Stimulated activated CD8-positive, alpha-beta memory T cell treated with anti-CD3 and anti-CD28 coated beads, Interleukin-12 subunit alpha, Interleukin-12 subunit beta, amount 100 ng/mL, for 1 hour (primary cell): ENCODE data around the gene SNX9.
"Not testable (repeated sequence)": the region's sequence is repeated elsewhere in the genome, so short reads cannot be mapped to it uniquely, and the experiment has no call there.

Experiments
- DNase-seq: peaks from one replicate; pipeline ENCODE4 v3.0.0-alpha.2; 2020; ENCODE audit warnings: low read depth

Gene SNX9

DNA sequence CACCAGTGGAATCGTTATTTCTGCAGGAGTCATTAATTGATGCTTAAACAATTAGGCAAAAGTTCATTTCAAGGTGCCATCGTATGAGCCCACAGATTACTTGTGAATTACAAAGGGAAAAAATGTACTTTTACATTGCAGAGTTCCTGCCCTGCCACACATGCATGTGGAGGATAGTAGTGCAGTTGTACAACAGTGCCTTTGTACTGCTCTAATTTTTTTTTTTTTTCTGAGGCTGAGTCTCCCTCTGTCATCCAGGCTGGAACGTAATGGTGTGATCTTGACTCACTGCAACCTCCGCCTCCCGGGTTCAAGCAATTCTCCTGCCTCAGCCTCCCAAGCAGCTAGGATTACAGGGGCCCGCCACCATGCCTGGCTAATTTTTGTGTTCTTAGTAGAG lies 132.6 kb downstream of the SNX9 start:
- no peak for DNase-seq

DNA sequence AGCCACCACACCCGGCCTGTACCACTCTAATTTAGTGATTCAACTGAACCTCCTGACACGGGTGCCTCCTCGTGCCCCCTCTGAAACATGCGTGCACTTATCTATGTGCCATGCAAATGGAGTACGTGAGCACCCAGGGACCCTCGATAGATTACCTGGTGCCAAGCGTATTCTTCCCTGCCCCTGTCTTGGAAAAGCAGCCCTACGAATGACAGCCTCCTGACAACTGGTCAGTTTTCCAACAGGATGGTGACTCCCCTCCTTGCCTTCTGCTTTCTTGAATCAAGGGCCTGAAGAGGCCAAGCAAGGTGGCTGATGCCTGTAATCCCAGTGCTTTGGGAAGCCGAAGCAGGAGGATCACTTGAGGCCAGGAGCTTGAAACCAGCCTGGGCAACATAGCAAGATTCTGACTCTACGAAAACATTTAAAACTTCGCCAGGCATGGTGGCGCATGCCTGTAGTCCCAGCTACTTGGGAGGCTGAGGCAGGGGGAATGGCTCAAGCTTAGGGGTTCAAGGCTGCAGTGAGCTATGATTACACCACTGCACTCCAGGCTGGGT lies 133.2 kb downstream of the SNX9 start:
- no peak for DNase-seq

DNA sequence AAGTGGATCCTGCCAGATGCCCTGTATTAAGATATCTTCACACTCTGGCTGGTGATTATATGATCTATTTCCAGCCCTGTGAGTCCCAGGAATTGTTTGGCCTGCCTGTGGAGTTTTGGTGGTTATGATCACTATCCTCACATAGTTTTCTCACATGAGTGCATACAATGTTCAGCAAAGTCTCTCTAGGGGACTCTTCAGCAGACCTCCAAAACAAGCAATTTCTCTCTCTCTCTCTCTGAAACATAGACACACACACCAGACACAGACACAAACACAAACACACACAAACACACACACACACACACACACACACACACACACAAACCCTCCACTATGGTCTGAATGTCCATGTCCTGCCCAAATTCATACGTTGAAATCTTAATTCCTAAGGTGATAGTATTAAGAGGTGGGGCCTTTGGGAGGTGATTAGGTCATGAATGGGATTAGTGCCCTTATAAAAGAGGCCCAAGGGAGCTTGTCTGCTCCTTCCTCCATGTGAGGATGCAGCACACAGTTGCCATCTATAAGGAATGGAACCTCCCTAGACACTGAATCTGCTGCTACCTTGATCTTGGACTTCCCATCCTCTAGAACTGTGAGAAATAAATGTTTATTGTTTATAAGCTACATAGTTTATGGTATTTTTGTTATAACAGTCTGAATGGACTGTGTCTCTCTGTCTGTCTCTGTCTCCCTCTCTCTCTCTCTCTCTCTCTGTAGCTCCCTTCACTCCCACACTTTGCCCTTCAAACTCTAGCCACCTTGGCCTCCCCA lies 136.6 kb downstream of the SNX9 start:
- DNase-seq = no peak

DNA sequence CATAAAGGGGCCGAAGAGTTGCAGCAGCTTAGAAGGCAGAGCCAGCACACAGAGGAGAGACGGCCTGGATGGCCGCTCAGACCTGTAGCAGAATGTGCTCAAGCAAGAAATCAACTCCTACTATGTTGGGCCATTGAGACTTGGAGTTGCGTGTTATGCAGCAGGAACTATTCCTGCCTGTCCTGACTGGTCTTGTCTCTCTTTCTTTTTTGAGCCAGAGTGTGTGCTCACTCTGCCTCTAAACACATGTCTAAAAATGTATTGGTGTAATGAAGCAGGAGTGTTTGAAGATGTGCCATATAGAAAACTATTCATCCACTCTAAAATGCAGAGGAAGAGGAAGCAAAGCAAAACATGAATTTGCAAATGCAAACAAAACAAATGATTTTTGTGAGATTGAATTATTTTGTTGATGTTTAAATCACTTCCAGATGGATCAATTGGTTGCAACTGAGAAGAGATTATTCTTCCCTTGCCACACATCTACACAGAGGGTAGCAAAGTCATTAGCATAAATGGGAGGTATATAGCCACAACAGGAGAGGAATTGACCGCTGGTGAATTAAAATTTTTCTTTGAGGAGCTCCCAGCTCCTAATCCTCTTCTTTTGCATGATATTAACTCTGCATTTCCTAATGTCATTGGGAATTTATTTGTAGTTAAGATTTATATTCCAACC lies 138.2 kb downstream of the SNX9 start:
- no peak for DNase-seq

DNA sequence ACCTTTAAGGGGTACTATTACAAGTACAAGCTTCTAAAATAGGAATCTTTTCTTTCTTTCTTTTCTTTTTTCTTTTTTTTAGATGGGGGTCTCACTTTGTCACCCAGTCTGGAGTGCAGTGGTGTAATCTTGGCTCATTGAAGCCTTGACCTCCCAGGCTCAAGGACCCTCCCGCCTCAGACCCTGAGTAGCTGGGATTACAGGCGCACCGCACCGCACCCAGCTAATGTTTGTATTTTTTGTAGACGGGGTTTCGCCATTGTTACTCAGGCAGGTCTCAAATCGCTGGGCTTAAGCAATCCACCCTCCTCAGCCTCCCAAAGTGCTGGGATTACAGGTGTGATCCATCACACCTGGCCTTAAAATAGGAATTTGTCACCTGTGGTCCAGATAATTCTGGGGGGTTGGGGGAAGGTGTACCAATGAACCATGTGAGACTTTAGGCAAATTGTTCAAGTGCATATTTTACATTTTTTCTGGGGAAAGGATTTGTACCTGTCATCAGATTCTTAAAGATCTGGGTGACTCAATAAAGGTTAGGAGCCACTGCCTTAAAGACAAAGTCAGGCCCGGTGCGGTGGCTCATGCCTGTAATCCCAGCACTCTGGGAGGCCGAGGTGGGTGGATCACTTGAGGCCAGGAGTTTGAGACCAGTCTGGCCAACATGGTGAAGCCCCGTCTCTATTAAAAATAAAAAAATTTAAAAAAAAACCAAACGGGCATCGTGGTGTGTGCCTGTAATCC lies 139.0 kb downstream of the SNX9 start:
- DNase-seq = no peak

DNA sequence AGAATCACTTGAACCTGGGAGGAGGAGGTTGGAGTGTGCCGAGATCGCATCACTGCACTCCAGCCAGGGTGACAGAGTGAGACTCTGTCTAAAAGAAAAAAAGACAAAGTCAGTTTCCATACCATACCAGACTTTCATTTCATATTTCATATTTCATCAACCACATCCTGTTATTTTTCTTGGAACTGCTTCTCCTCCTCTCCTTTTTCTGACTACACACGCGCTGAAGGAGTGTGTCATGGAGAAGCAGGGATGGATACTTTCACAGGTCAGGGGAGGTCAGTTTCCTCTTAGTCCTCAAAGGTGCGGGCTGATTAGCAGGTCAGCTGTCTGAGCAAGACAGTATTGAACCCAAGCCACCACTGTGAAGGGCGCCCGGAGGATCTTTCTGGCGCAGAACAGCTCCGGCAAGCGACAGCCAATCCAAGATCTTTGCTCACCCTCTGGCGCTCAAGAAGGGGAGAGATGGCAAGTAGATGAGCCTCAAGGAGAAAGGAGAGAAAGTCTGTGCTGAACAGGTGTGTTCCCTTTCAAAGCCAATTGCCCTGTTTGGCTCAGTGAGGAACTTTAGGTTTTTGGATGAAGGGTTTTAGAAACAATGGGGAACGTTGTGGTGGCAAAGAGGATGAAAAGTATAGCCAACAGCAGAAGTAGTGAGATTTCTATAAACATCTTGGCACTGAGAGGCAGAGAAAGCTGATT lies 139.7 kb downstream of the SNX9 start:
- no peak for DNase-seq

DNA sequence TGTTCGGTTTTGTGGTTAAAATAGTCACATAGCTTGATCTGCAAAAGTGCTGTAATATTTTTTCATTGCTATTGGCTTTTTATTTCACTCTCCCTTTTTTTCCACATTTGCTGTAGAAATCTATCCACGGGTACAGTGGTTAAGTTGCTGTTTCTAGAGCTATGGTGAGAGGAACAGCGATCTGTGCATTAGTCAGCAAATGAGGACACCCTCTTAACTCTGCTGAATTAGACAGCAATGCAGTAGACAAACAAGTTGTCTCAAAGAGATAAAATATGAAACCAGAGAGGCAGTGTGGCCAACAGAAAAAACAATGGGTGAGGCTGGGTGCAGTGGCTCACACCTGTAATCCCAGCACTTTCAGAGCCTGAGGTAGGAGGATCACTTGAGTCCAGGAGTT lies 141.1 kb downstream of the SNX9 start:
- DNase-seq = no peak

DNA sequence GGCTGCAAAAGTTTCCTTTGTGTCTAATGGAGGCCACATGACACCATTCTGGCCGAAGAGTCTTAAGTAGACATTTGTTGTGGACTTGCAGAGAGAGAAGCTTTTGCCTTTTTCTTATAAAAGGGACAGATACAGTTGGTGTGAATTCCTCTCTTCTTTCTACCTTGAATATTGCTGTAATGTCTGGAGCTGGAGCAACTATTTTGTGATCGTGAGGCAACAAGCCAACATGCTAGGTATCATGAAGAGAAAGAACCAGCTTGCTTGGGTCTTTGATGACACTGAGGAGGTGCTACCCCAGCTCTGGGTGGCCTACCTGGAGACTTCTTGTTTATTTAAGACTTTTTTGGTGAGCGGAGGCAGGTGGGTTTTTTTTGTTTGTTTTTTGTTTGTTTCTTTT lies 142.3 kb downstream of the SNX9 start:
- DNase-seq = no peak

DNA sequence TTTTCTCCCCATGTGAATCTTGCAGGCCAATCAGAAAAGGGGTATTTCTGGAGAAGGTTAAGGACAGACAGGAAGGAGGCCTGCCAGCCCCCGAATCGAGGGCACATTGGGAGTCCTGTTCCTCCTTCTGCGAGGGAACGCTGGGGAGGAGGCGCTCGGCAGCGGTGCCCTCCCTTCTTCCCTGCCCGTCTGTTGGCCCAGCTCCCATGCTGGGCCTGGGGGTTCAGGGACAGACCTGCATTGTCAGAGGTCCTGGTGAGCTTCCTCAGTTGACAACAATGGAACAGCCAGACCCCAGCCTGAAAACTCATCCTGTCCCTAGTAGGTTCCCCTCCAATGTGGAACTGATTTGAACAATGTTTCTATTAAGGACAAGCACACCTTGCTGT lies 143.5 kb downstream of the SNX9 start:
- no peak for DNase-seq

DNA sequence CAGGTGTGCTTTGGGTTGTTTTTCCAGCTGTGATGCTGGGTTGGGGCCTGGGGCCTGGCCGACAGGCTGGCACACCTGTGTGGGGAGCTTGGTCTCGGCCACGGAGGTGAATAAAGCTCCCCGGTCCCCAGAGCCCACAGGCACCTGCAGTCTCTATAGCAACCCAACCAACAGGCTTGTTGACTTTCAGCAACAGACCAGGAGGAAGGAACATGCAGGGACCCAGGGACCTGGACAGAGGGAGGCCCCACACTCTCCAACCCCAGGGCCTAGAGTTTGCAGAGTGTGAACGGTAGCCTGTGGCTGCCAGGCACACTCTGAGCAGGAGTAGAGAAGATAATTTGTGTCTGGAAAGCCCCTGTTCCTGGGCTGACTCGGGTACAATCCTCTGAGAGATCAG lies 144.0 kb downstream of the SNX9 start:
- DNase-seq = no peak

DNA sequence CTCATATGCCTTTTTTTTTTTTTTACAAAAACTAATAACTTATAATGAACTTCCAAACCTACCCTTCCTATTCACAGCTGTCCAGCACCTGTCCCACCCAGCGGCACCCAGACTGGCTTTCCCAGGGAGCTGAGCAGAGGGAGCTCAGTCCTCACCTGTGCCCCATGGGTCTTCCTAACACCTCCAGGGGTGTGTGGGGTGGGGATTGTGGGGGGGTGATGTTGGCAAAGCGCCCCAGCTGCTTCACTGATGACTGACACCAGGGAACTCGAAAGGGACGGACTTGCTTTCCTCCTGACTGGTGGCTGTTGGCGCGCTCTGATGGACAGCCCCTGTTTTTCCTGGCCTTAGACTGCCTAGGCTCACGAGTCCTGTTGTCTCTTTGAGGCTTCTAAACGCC lies 144.4 kb downstream of the SNX9 start:
- no peak for DNase-seq

DNA sequence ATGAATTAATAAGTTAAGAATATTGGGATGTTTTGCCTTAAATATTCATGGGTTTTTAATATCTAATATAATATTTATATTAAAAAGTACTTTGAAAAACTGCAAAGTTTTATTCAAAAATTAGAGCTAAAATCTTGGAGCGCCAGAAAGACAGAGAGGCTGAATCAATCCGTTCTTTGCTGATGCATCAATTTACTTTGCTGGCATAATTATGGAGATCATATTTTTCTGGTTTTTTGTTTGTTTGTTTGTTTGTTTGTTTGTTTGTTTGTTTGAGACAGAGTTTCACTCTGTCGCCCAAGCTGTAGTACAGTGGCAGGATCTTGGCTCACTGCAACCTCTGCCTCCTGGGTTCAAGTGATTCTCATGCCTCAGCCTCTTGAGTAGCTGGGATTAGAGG lies 149.1 kb downstream of the SNX9 start:
- DNase-seq = not testable (repeated sequence)

DNA sequence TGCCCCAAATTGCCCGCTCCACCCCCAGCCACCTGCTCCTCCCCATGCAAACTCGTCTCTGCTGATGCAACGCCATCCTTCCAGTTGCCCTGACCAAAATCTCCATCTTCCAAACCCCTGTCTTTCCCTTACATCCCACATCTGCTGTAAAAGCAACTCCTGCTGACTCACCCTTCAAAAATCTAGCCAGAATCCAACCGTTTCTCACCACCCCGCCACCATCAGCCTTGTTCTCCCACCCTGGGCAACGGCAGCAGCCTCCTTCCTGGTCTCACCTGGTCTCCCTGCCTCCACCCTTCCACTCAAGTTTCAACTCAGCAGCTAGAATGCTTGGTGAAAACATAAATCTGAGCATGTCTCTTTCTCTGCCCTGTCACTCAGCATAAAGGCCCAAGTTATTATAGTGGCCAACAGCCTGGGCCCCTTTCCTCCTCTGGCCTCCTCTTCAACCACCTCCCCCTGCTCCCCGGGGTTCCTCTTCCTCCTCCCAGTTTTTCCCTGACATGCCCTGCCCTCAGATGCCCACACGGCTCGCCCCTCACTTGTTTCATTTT lies 151.4 kb downstream of the SNX9 start:
- no peak for DNase-seq

DNA sequence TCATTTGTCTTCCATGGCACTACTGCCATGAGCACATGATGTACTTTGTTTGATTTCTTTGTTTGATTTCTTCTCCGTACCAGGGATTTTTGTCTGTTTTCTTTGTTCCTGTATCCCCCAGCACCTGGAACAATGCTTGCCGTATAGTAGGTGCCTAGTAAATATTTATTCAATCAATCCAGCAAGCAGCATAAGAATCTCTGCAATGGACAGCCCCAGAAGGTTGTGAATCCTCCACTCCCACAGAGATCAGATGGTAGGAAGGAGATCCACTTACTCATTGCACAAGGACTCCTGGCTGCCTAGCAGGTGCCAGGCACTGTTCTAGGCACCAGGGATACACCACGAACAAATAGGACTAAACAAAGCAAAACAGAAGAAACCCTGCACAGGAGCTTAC lies 151.9 kb downstream of the SNX9 start:
- DNase-seq = no peak

DNA sequence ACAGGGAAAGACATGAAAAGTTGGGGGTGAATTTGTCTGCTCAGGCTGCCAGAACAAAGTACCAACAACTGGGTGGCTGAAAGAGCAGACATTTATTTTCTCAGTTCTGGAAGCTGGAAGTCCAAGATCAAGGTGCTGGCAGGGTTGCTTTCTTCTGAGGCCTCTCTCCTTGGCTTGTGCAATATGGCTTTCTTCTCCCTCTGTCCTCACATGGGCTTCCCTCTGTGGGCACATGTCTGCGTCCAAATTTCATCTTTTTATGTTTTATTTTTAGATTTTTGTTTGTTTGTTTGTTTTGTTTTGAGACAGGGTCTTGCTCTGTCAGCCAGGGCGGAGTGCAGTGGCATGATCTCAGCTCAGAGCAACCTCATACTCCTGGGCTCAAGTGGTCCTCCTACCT lies 152.4 kb downstream of the SNX9 start:
- DNase-seq = no peak

DNA sequence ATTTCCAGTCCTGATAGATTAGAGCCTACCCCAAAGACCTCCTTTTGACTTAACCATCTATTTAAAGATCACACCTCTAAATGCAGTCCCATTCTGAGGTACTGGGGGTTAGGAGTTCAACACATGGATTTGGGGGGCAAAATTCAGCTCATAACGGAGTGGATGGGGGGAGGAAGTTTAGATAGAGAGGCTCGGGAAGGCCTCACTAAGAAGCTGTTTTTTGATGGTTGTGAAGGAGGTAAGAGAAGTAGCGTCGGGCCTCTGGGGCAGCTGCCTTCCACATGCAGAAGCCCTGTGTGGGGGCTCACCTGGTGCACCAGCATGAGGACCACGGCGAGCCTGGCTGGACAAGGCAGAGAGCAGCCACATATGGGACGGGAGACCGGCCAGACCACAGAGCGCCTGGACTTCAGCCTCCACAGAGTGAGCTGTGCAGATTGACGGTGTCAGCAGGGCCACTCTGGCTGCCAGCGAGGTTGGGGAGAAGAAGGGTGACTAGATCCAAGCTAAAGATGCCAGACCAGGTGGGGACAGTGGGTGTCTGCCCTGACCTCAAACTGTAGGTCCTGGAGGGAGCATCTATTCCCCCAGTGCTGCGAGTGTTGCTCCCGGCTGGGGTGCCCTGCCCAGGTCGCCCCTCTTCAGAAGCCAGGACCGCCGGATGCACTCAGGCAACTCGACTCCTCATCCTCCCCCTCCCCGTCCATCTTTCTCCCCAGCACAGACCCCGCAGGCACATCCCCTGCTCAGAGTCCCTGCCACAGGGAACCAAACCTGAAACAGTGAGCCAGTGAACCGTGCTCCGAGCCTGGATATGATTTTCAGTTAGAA lies 153.5 kb downstream of the SNX9 start:
- no peak for DNase-seq

DNA sequence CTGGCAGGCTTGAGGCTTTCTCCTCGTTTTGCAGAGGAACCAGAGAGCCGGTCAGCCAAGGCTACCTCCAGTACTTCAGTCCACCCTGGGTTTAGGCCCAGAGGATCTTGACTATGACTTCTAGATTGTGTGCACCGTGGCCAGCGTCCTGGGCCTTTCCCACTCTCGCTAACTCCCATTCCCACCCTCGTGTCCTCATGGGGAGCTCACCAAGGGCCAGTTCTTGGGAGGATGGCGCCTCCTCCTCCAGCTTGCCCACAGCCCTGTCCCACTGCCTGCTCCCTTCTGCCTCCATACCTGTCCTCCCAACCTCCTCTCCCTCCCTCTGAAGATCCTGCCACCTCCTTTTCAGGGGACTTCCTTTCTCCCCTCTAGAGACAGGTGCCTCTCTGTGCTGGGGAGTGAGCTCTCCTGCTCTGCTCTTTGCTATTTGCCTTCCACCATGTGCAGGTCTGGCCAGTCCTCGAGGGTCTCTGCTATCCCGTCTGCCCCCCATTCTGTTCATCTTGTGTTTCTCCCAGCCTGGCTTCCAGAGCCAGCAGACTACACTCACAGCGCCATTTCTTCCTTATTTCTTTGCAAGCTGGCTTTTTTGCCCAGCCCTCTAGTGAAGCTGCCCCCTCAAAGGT lies 154.2 kb downstream of the SNX9 start:
- no peak for DNase-seq

DNA sequence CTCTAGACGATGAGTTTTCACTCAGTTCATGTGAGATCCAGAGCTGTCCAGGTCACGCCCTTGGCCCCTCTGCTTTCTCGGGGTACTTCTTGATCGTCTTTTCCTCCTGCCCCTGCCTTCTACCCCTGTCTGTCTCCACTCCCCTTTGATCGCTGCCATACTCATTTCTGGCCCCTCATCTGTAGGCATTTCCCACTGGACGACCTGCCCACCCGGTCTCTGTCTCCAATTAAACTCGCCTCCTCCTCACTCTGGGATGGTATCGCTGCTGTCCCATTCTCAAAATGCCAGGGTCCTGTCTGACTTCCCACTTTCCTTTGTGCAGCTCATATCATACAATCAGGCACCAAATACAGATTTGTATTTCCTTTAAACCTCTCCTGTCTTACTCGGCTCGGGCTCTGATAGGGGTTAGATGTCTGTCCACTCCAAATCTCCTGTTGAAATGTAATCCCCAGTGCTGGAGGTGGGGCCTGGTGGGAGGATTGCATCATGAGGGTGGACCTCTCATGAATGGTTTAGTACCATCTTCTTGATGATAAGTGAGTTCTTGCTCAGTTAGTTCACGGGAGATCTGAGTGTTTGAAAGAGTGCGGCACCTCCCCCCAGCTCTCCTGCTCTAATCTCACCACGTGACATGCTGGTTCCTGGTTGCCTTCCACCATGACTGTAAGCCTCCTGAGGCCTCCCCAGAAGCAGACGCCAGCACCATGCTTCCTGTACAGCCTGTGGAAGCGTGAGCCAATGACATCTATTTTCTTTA lies 155.2 kb downstream of the SNX9 start:
- DNase-seq = no peak

DNA sequence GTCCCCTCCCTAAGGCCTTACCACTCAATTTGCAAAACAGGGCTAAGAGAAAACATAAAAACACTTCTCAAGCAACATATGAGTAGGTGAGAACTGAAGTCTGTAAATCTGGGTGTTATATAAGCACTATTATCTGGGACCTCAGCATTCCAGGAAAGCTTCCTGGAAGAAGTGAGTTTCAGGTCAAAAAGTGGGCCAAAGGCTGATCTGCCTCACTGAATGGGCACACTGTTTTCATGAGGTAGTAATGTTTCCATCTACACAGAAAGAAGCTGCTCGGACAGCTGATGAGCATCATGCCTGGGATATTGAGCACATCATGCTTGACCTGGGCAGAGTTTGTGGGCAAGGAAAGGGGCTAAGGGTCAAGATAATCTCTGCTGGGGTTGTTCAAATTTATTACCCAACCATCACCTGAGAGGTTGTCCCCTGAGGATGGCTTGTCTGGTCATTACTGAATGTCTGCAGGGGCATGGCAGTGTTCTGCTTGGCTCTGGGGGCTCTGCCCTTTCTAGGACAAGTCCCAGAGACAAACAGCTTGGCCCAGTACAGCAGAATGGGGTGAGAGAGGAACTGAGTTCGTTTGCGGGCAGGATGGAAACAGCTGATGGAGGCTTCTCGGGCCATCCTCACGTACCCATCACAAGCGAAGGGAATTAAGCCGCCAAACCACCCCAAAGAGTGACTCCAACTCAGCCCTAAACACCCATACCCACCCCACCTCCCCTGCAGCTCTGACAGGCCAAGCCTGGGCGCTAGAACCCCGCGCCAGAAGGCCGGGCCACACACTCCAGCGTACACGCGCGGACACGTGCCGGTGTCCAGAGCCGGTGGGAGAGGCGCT lies 157.5 kb downstream of the SNX9 start:
- no peak for DNase-seq
